ENCODE measurements around the gene MYH14.

DNA sequence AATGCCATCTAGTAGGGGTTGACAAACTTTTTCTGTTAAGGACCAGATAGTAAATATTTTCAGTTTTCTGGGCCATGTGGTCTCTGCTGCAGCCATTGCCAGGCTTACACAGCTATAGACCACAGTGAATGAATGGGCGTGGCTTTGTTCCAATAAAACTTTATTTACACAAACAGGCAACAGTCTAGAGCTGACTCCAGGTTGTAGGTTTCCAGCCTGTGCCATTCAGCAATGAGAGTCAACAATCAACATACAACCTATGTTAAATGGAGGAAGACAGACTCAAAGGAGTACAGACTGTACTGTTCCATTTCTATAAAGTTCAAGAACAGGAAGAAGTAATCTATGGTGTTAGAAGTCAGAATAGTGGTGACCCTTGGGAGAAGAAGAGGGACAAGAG, 25.1 kb upstream of the MYH14 start:
- no peak for TF ChIP-seq CHD2 (IDR thresholded peaks at IDR 0.05; ENCODE audit: low read length, partially characterized antibody)
- TF ChIP-seq, protein P1, sequence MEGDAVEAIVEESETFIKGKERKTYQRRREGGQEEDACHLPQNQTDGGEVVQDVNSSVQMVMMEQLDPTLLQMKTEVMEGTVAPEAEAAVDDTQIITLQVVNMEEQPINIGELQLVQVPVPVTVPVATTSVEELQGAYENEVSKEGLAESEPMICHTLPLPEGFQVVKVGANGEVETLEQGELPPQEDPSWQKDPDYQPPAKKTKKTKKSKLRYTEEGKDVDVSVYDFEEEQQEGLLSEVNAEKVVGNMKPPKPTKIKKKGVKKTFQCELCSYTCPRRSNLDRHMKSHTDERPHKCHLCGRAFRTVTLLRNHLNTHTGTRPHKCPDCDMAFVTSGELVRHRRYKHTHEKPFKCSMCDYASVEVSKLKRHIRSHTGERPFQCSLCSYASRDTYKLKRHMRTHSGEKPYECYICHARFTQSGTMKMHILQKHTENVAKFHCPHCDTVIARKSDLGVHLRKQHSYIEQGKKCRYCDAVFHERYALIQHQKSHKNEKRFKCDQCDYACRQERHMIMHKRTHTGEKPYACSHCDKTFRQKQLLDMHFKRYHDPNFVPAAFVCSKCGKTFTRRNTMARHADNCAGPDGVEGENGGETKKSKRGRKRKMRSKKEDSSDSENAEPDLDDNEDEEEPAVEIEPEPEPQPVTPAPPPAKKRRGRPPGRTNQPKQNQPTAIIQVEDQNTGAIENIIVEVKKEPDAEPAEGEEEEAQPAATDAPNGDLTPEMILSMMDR (IDR thresholded peaks at IDR 0.05), result no peak
- TF ChIP-seq, protein P2, sequence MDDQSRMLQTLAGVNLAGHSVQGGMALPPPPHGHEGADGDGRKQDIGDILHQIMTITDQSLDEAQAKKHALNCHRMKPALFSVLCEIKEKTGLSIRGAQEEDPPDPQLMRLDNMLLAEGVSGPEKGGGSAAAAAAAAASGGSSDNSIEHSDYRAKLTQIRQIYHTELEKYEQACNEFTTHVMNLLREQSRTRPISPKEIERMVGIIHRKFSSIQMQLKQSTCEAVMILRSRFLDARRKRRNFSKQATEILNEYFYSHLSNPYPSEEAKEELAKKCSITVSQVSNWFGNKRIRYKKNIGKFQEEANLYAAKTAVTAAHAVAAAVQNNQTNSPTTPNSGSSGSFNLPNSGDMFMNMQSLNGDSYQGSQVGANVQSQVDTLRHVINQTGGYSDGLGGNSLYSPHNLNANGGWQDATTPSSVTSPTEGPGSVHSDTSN (IDR thresholded peaks at IDR 0.05), result no peak
- TF ChIP-seq ELF1 (IDR thresholded peaks at IDR 0.05), result no peak
- TF ChIP-seq, protein P3, sequence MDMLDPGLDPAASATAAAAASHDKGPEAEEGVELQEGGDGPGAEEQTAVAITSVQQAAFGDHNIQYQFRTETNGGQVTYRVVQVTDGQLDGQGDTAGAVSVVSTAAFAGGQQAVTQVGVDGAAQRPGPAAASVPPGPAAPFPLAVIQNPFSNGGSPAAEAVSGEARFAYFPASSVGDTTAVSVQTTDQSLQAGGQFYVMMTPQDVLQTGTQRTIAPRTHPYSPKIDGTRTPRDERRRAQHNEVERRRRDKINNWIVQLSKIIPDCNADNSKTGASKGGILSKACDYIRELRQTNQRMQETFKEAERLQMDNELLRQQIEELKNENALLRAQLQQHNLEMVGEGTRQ (IDR thresholded peaks at IDR 0.05; ENCODE audit: borderline replicate concordance, low read depth, low read length), result no peak
- no peak for TF ChIP-seq NFIC (IDR thresholded peaks at IDR 0.05; ENCODE audit: borderline replicate concordance)
- no peak for TF ChIP-seq SIN3A (IDR thresholded peaks at IDR 0.05; ENCODE audit: borderline replicate concordance, low read depth, low read length)
- no peak for TF ChIP-seq EZH2phosphoT487 (IDR thresholded peaks at IDR 0.05; ENCODE audit: borderline replicate concordance, low read depth)
- no peak for TF ChIP-seq EP300 (IDR thresholded peaks at IDR 0.05; ENCODE audit: borderline replicate concordance in 1 of 2, low read depth in 1 of 2, low read length in 1 of 2)
- TF ChIP-seq YY1 (IDR thresholded peaks at IDR 0.05; ENCODE audit: low read depth), result no peak
- no peak for TF ChIP-seq FOXM1 (IDR thresholded peaks at IDR 0.05; ENCODE audit: low read depth)
- TF ChIP-seq SMC3 (IDR thresholded peaks at IDR 0.05; ENCODE audit: low read depth, low read length), result no peak
- TF ChIP-seq, protein P4, sequence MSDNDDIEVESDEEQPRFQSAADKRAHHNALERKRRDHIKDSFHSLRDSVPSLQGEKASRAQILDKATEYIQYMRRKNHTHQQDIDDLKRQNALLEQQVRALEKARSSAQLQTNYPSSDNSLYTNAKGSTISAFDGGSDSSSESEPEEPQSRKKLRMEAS (IDR thresholded peaks at IDR 0.05; ENCODE audit: low read depth), result no peak

Data from SK-N-SH (cell line).